ENCODE results near the gene UTF1. TPM values are rescaled to one million over a fixed set of nuclear protein-coding genes. Genes with fewer than 3 reads are reported as not detected.
"Not testable (repeated sequence)": the region's sequence is repeated elsewhere in the genome, so short reads cannot be mapped to it uniquely, and the experiment has no call there.

The UTF1 gene
- total RNA-seq, 1 donor from 2014 or later = not detected

GRCh38 chr10:133265052-133265451, 35.0 kb downstream of the UTF1 start:
- not testable (repeated sequence) for DNase-seq

GRCh38 chr10:133266056-133266795, 36.2 kb downstream of the UTF1 start:
- DNase-seq = no peak

- no peak for DNase-seq
These were observed 37.3 kb downstream of the UTF1 start for GRCh38 chr10:133267293-133267692.

GRCh38 chr10:133267829-133268228, 37.8 kb downstream of the UTF1 start:
- DNase-seq = no peak

- no peak for DNase-seq
These were observed 38.5 kb downstream of the UTF1 start for GRCh38 chr10:133268532-133268931.

GRCh38 chr10:133269367-133269766, 39.4 kb downstream of the UTF1 start:
- no peak for DNase-seq

GRCh38 chr10:133270204-133270603, 40.2 kb downstream of the UTF1 start:
- no peak for DNase-seq

GRCh38 chr10:133270773-133271297, 40.8 kb downstream of the UTF1 start:
- no peak for DNase-seq

GRCh38 chr10:133271521-133272300, 41.7 kb downstream of the UTF1 start:
- no peak for DNase-seq

GRCh38 chr10:133272301-133272963, 42.4 kb downstream of the UTF1 start:
- DNase-seq = no peak

GRCh38 chr10:133272964-133273420, 43.0 kb downstream of the UTF1 start:
- DNase-seq = no peak

- no peak for DNase-seq
These were observed 43.6 kb downstream of the UTF1 start for GRCh38 chr10:133273534-133274143.

- DNase-seq = no peak
These were observed 45.0 kb downstream of the UTF1 start for GRCh38 chr10:133274751-133275683.

- no peak for DNase-seq
These were observed 45.7 kb downstream of the UTF1 start for GRCh38 chr10:133275684-133276092.

GRCh38 chr10:133276100-133276434, 46.0 kb downstream of the UTF1 start:
- no peak for DNase-seq

GRCh38 chr10:133276435-133277201, 46.6 kb downstream of the UTF1 start, which contains the start of gene ADAM8:
TSS of gene ADAM8 (minus strand) at chr10:133276868. CDS start at chr10:133276817, 51 bp downstream.
- no peak for DNase-seq

GRCh38 chr10:133277277-133277992, 47.4 kb downstream of the UTF1 start:
- DNase-seq = no peak

- no peak for DNase-seq
These were observed 48.1 kb downstream of the UTF1 start for GRCh38 chr10:133277993-133278576.

- no peak for DNase-seq
These were observed 48.7 kb downstream of the UTF1 start for GRCh38 chr10:133278577-133279265.

Data from skin of body (tissue), 2 donors.